ENCODE results near the gene SOX4.

SOX4 gene

DNA sequence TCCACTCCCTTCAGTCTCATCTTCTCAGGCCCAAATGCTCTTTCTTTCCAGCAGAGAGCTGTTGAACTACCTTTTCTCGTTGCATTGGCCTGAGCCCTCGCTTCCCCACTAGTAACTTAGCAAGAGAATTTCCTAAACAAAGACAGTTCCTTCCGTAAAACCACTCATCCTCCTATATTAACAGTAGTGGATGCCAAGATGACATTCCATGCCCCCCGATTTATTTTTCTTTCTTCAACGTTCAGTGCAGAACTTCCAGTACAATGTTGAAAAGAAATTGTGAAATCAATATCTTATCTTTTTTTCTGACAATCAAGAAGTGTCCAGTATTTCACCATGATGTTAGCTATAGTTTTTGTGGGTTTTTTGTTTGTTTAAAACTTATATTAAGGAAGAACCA lies 45.8 kb downstream of the SOX4 start:
- H3K79me2 ChIP-seq (ENCODE audit: insufficient read depth, low read depth): no peaks in the 10 kb centered on the region
- TF ChIP-seq CTCF (conservative IDR thresholded peaks at IDR 0.05; ENCODE audit: low read depth, low read length): no peak
- no peaks in the 10 kb centered on the region for H3K4me1 ChIP-seq (ENCODE audit: low read depth, poor library complexity, severe bottlenecking)
- H3K4me2 ChIP-seq: no peak overlapping the region
- H3K36me3 ChIP-seq (ENCODE audit: insufficient read depth): no peaks in the 10 kb centered on the region
- H4K20me1 ChIP-seq (ENCODE audit: insufficient read depth): no peaks in the 10 kb centered on the region
- H3K27me3 ChIP-seq (ENCODE audit: insufficient read depth, low read depth): no peaks in the 10 kb centered on the region
- no peak overlapping the region for H3K4me3 ChIP-seq (IDR thresholded peaks at IDR 0.05; ENCODE audit: insufficient read depth, low read depth, low read length)
- no peak overlapping the region for H2AFZ ChIP-seq (ENCODE audit: low read depth)
- no peak overlapping the region for H3K9ac ChIP-seq
- no peak overlapping the region for H3K27ac ChIP-seq

All from KMS-11 (cell line).